Keratinocyte (primary cell): ENCODE measurements around the gene DSCAM. TPM values are rescaled to one million over a fixed set of nuclear protein-coding genes. Genes with fewer than 3 reads are reported as not detected.

Experiments used
- DNase-seq: peaks from one replicate; pipeline ENCODE4 v3.0.0-alpha.2; 2011; ENCODE audit warnings: low read depth, missing footprints, low spot score
- FAIRE-seq: peaks from 2 replicates; lab custom pipeline; 2011; peaks lifted over from hg19 to GRCh38; lab: Jason Lieb, UNC
- H2AFZ ChIP-seq: 2 replicates; pipeline ENCODE4 v1.6.0; 2012; ENCODE audit warnings: low read length, control low read depth, inconsistent platforms; ENCODE audit not compliant: control insufficient read depth
- H3K27ac ChIP-seq: 2 replicates; pipeline ENCODE4 v1.5.1; 2011; ENCODE audit warnings: low read length; ENCODE audit not compliant: control insufficient read depth, insufficient read depth
- H3K27me3 ChIP-seq: 3 replicates; pipeline ENCODE4 v1.6.0; 2011; ENCODE audit warnings: low read length; ENCODE audit not compliant: control insufficient read depth, insufficient read depth; ENCODE audit errors: extremely low read depth
- H3K36me3 ChIP-seq, 2 experiments: 2 replicates in 1 of 2; 3 replicates in 1 of 2; pipeline ENCODE4 v1.5.1; 2011; ENCODE audit warnings: low read length in 2 of 2, mild to moderate bottlenecking in 1 of 2; ENCODE audit not compliant: control insufficient read depth in 2 of 2, insufficient read depth in 2 of 2; ENCODE audit errors: extremely low read depth in 1 of 2
- H3K4me1 ChIP-seq: 3 replicates; pipeline ENCODE4 v1.5.1; 2011; ENCODE audit warnings: low read length; ENCODE audit not compliant: control insufficient read depth, insufficient read depth; ENCODE audit errors: extremely low read depth
- H3K4me2 ChIP-seq: 3 replicates; pipeline ENCODE4 v1.6.0; 2011; ENCODE audit warnings: low read depth, low read length; ENCODE audit not compliant: control insufficient read depth, insufficient read depth; ENCODE audit errors: extremely low read depth
- H3K4me3 ChIP-seq, 3 experiments: fragments of 200-600 bp in 1 of 3; sonication (generic) in 1 of 3; 2 replicates in 2 of 3; 3 replicates in 1 of 3; pipeline ENCODE4 v1.5.1; 2011 to 2016; ENCODE audit warnings: low read length in 3 of 3, mild to moderate bottlenecking in 3 of 3, control low read depth in 2 of 3, inconsistent platforms in 1 of 3, low read depth in 1 of 3, mixed read lengths in 1 of 3, mixed run types in 1 of 3, moderate library complexity in 1 of 3; ENCODE audit not compliant: control insufficient read depth in 2 of 3, insufficient read depth in 2 of 3; ENCODE audit errors: extremely low read depth in 1 of 3
- H3K79me2 ChIP-seq: 2 replicates; pipeline ENCODE4 v1.6.0; 2012; ENCODE audit warnings: low read length; ENCODE audit not compliant: control insufficient read depth, insufficient read depth
- H3K9ac ChIP-seq: 3 replicates; pipeline ENCODE4 v1.6.0; 2011; ENCODE audit warnings: low read length; ENCODE audit not compliant: control insufficient read depth, insufficient read depth; ENCODE audit errors: extremely low read depth
- H3K9me1 ChIP-seq: 3 replicates; pipeline ENCODE4 v1.6.0; 2011; ENCODE audit warnings: low read length; ENCODE audit not compliant: control insufficient read depth, insufficient read depth; ENCODE audit errors: extremely low read depth
- H3K9me3 ChIP-seq: 2 replicates; pipeline ENCODE4 v1.5.1; 2012; ENCODE audit warnings: low read depth, low read length; ENCODE audit not compliant: control insufficient read depth
- H4K20me1 ChIP-seq: 3 replicates; pipeline ENCODE4 v1.6.0; 2011; ENCODE audit warnings: low read length; ENCODE audit not compliant: control insufficient read depth, insufficient read depth; ENCODE audit errors: extremely low read depth
- CTCF ChIP-seq, 3 experiments: IDR thresholded peaks in 1 of 3; conservative IDR thresholded peaks in 1 of 3; optimal IDR thresholded peaks in 1 of 3; 2 replicates in 2 of 3; 3 replicates in 1 of 3; pipeline versions ENCODE3 to v1.5.1; 2011; ENCODE audit warnings: low read length in 3 of 3, mild to moderate bottlenecking in 3 of 3, moderate library complexity in 2 of 3, control low read depth in 1 of 3, inconsistent platforms in 1 of 3; ENCODE audit not compliant: insufficient read depth in 2 of 3; ENCODE audit errors: extremely low read depth in 1 of 3
- EZH2 ChIP-seq: IDR thresholded peaks from one replicate; pipeline ENCODE4 v1.6.1; 2012; ENCODE audit warnings: inconsistent platforms, mild to moderate bottlenecking, low read length, moderate library complexity
- dilution Hi-C: fragments of 300-500 bp; cut with MboI; formaldehyde crosslinking; loops from one replicate; pipeline ENCODE4 v1.7.0; 2020; ENCODE audit warnings: low sequenced_read_pairs; ENCODE audit not compliant: extremely low pct_ligation_motif_present
- polyA plus RNA-seq, 5 experiments: library from polyadenylated mRNA; depleted of rRNA in 3 of 5; stranded (reverse) in 3 of 5; stranded (forward) in 1 of 5; unstranded in 1 of 5; fragments of >200 nt; gene quantifications; 1 replicate in 1 of 5; 2 replicates in 3 of 5; 3 replicates in 1 of 5; pipeline versions ENCODE4 v1.2.1 to v1.2.3, GENCODE V29; 2011 to 2012; ENCODE audit warnings: missing spikeins in 2 of 5, low read depth in 1 of 5, low replicate concordance in 1 of 5

DSCAM gene
- polyA plus RNA-seq, 1 donor (not counting 4 experiments of a cell fraction or from before 2014, with no cell fraction given): 2.1 TPM

- Histone ChIP-seq H3K9me3 (no peaks in the 10 kb centered on the region), H3K36me3 (no peaks in the 10 kb centered on the region), H4K20me1 (no peaks in the 10 kb centered on the region), H3K9me1 (no peaks in the 10 kb centered on the region), H3K4me1 (no peaks in the 10 kb centered on the region), H3K9ac (no peak overlapping the region), H2AFZ (no peak overlapping the region), H3K27ac (no peak overlapping the region), H3K4me2 (no peak overlapping the region), H3K27me3 (no peaks in the 10 kb centered on the region), H3K79me2 (no peaks in the 10 kb centered on the region), H3K4me3 (no peak overlapping the region)
- dilution Hi-C loops: no loop called here
- DNase-seq (no peak), FAIRE-seq (no peak)
- TF ChIP-seq CTCF (optimal IDR thresholded peaks at IDR 0.05 in 1 of 3, IDR thresholded peaks at IDR 0.05 in 1 of 3, conservative IDR thresholded peaks at IDR 0.05 in 1 of 3; ENCODE audit: extremely low read depth in 1 of 3, insufficient read depth in 2 of 3, low read length in 3 of 3) (no peak), EZH2 (no peak)
Observed at GRCh38 chr21:40646651-40647050, 200.3 kb downstream of the DSCAM start.

- no peaks in the 10 kb centered on the region for H3K36me3 ChIP-seq
- FAIRE-seq: no peak
- no peak for DNase-seq
- H3K4me1 ChIP-seq: no peaks in the 10 kb centered on the region
- no peak overlapping the region for H3K4me3 ChIP-seq
- H3K27me3 ChIP-seq: no peaks in the 10 kb centered on the region
- no peaks in the 10 kb centered on the region for H4K20me1 ChIP-seq
- TF ChIP-seq CTCF (optimal IDR thresholded peaks at IDR 0.05 in 1 of 3, IDR thresholded peaks at IDR 0.05 in 1 of 3, conservative IDR thresholded peaks at IDR 0.05 in 1 of 3; ENCODE audit: extremely low read depth in 1 of 3, insufficient read depth in 2 of 3, low read length in 3 of 3) (no peak), EZH2 (no peak)
- no peak overlapping the region for H2AFZ ChIP-seq
- H3K27ac ChIP-seq: no peak overlapping the region
- dilution Hi-C loops: no loop called here
- no peak overlapping the region for H3K4me2 ChIP-seq
- H3K9me1 ChIP-seq: no peaks in the 10 kb centered on the region
- no peaks in the 10 kb centered on the region for H3K79me2 ChIP-seq
- no peaks in the 10 kb centered on the region for H3K9me3 ChIP-seq
- no peak overlapping the region for H3K9ac ChIP-seq
Observed at GRCh38 chr21:40641042-40641441, 205.9 kb downstream of the DSCAM start.
